ENCODE measurements around the gene OSCAR.
A peak's percentile ranks its signal among the peaks of the same experiment; 100 is the strongest.

The OSCAR gene

GRCh38 chr19:54081032-54081431 lies 19.6 kb downstream of the OSCAR start, which contains the start of gene TARM1:
TSS of gene TARM1 (minus strand) at chr19:54081365. CDS start at chr19:54081340, 25 bp downstream.
- DNase-seq: no peak

DNA sequence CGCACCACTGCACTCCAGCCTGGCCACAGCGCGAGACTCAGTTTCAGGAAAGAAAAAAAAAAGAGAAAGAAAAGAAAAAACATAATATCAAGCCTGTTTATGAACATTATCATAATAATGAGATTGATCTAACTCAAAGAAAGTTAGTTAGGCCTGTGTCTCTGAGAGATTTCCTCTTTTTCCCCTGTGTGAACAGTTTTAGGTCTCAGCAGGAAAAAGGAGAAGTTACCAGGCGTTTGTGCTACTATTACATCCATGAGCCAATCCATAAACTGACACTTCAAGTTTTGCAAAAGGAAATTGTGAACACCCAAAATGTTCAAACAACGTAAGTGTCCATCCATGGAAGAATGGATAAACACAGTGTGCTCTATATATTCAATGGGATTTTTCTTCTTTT lies 23.3 kb downstream of the OSCAR start:
- peak; percentile 45 for DNase-seq

- no peak for DNase-seq
Observed at GRCh38 chr19:54074851-54075250, 25.8 kb downstream of the OSCAR start.

- no peak for DNase-seq
Observed at GRCh38 chr19:54073829-54074228, 26.8 kb downstream of the OSCAR start.

GRCh38 chr19:54069470-54069869 lies 31.1 kb downstream of the OSCAR start:
- no peak for DNase-seq

GRCh38 chr19:54063350-54064116 lies 37.1 kb downstream of the OSCAR start, which contains the start of gene VSTM1:
TSS of gene VSTM1 (minus strand) at chr19:54063897. CDS start at chr19:54063777, 120 bp downstream.
- peak; percentile 29 for DNase-seq

- DNase-seq: peak; percentile 28
Observed at GRCh38 chr19:54062643-54063042, 38.0 kb downstream of the OSCAR start.

- DNase-seq: no peak
Observed at GRCh38 chr19:54047616-54048015, 53.0 kb downstream of the OSCAR start.

DNA sequence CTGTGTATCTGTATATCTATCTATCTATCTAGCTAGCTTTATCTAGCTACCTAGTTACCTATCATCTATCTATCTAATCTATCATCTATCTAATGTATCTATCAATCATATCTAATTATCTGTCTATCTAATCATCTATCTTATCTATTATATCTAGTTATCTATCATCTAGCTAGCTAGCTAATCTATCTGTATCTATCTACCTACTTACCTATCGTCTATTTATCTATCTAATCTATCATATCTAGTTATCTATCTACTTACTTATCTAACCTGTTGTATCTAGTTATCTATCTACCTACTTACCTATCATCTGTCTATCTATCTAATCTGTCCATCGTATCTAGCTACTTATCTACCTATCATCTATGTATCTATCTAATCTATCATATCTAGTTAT lies 54.8 kb downstream of the OSCAR start:
- no peak for DNase-seq

All from GDM1 (cell line).